HG02588 (cell line): ENCODE results near the gene OR10H5.
"Not testable (repeated sequence)": the region's sequence is repeated elsewhere in the genome, so short reads cannot be mapped to it uniquely, and the experiment has no call there.

Source experiments
- ATAC-seq: cut with Tn5 transposase; IDR thresholded peaks from one replicate; pipeline ENCODE4 v1.9.1; 2021; ENCODE audit warnings: mild to moderate bottlenecking, moderate library complexity; ENCODE audit not compliant: unreplicated experiment

The OR10H5 gene

DNA sequence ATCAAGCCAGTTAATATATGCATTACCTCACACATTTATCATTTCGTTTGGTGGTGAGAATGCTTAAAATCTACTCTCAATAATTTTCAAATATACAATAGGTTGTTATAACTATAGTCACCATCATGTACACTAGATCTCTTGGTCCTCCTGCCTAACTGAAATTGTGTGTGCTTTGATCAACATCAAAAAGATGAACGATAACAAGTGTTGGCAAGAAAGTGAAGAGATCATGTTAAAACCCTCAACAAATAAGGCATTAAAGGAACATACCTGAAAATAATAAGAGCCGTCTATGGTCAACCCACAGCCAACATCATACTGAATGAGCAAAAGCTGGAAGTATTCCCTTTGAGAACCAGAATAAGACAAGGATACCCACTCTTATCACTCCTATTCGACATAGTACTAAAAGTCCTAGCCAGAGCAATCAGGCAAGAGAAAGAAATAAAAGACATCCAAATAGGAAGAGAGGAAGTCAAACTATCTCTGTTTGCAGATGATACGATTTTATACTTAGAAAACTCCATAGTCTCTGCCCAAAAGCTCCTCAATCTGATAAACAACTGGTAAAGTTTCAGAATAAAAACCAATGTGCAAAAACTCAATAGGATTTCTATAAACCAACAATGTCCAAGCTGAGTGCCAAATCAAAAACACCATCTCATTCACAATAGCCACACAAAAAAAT, 55.9 kb downstream of the OR10H5 start:
- ATAC-seq = no peak

DNA sequence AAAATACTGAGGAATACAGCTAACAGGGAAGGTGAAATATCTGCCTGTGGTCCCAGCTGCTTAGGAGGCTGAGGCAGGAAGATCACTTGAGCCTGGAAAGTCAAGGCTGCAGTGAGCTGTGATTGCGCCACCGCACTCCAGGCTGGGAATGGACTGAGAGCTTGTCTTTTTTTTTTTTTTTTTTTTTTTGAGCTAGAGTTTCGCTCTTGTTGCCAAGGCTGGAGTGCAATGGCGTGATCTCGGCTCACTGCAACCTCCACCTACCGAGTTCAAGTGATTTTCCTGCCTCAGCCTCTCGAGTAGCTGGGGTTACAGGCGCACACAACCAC, 56.4 kb downstream of the OR10H5 start:
- not testable (repeated sequence) for ATAC-seq

- ATAC-seq = no peak
These were observed 59.5 kb downstream of the OR10H5 start for GRCh38 chr19:15846923-15847322.

GRCh38 chr19:15850385-15850784, 62.9 kb downstream of the OR10H5 start:
- no peak for ATAC-seq
